Calu3 (cell line): ENCODE results near the gene CLEC16A. TPM values are rescaled to one million over a fixed set of nuclear protein-coding genes. Genes with fewer than 3 reads are reported as not detected.

Experiments
- BruUV-seq: library from RNA; stranded (reverse); fragments of 400-500 nt; replicated peaks from 2 replicates; lab custom pipeline; 2021; lab: Mats Ljungman, UMichigan
- CTCF ChIA-PET: fragments of 300-600 bp; sonication (Branson Sonifier 250); formaldehyde crosslinking; loops from one replicate; lab custom pipeline; 2022; ENCODE audit warnings: antibody characterized with exemption; lab: Charles Lee
- DNase-seq: peaks from one replicate; pipeline ENCODE4 v3.0.0; 2022
- H3K27ac Mint-ChIP-seq: one replicate; pipeline ENCODE4 v1.8.0; 2022; ENCODE audit warnings: mixed read lengths; ENCODE audit not compliant: unreplicated experiment
- H3K27me3 Mint-ChIP-seq: one replicate; pipeline ENCODE4 v1.8.0; 2022; ENCODE audit warnings: mixed read lengths; ENCODE audit not compliant: unreplicated experiment
- H3K36me3 Mint-ChIP-seq: one replicate; pipeline ENCODE4 v1.8.0; 2022; ENCODE audit warnings: mild to moderate bottlenecking, moderate library complexity, mixed read lengths; ENCODE audit not compliant: insufficient read depth, unreplicated experiment
- H3K4me1 Mint-ChIP-seq: one replicate; pipeline ENCODE4 v1.8.0; 2022; ENCODE audit warnings: mild to moderate bottlenecking, low read depth, mixed read lengths; ENCODE audit not compliant: unreplicated experiment
- H3K4me3 Mint-ChIP-seq: one replicate; pipeline ENCODE4 v1.8.0; 2022; ENCODE audit warnings: mild to moderate bottlenecking, low read depth, moderate library complexity, mixed read lengths; ENCODE audit not compliant: unreplicated experiment
- H3K9me3 Mint-ChIP-seq: one replicate; pipeline ENCODE4 v1.8.0; 2022; ENCODE audit warnings: low read depth, mixed read lengths; ENCODE audit not compliant: unreplicated experiment
- intact Hi-C: fragments of 100-400 bp; cut with micrococcal nuclease; formaldehyde crosslinking; loops from one replicate; pipeline ENCODE4 v1.10.0; 2022; ENCODE audit not compliant: unreplicated experiment
- total RNA-seq: library from RNA; stranded (reverse); gene quantifications from 2 replicates; pipeline ENCODE4 v1.2.3, GENCODE V29; 2022
- TF ChIP-seq, protein P1 (sequence below): fragments of 200-600 bp; IDR thresholded peaks from one replicate; pipeline ENCODE4 v1.8.0; 2022; ENCODE audit warnings: antibody characterized with exemption; ENCODE audit not compliant: unreplicated experiment

The CLEC16A gene
- total RNA-seq, 1 experiment from 2014 or later: 33.0 TPM

GRCh38 chr16:10929853-10930754 lies 14.3 kb upstream of the CLEC16A start:
- no TSS peak for BruUV-seq
- Mint-ChIP-seq H3K9me3 (no peaks in the 10 kb centered on the region), H3K4me1 (no peaks in the 10 kb centered on the region), H3K36me3 (peaks cover 45% of the 10 kb centered on the region), H3K4me3 (no peak overlapping the region), H3K27me3 (no peaks in the 10 kb centered on the region), H3K27ac (peak overlapping the region; percentile 31)
- CTCF ChIA-PET: interaction anchor here (0.6 kb wide), 2 partner anchors 16 to 67 kb away, joined by 3 to 6 read pairs; no protein-coding TSS in a partner anchor
- TF ChIP-seq, protein P1, sequence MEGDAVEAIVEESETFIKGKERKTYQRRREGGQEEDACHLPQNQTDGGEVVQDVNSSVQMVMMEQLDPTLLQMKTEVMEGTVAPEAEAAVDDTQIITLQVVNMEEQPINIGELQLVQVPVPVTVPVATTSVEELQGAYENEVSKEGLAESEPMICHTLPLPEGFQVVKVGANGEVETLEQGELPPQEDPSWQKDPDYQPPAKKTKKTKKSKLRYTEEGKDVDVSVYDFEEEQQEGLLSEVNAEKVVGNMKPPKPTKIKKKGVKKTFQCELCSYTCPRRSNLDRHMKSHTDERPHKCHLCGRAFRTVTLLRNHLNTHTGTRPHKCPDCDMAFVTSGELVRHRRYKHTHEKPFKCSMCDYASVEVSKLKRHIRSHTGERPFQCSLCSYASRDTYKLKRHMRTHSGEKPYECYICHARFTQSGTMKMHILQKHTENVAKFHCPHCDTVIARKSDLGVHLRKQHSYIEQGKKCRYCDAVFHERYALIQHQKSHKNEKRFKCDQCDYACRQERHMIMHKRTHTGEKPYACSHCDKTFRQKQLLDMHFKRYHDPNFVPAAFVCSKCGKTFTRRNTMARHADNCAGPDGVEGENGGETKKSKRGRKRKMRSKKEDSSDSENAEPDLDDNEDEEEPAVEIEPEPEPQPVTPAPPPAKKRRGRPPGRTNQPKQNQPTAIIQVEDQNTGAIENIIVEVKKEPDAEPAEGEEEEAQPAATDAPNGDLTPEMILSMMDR: no peak
- intact Hi-C loops: no loop called here
- no peak for DNase-seq

GRCh38 chr16:10930755-10931093 lies 13.6 kb upstream of the CLEC16A start:
- CTCF ChIA-PET: no interaction called here

DNA sequence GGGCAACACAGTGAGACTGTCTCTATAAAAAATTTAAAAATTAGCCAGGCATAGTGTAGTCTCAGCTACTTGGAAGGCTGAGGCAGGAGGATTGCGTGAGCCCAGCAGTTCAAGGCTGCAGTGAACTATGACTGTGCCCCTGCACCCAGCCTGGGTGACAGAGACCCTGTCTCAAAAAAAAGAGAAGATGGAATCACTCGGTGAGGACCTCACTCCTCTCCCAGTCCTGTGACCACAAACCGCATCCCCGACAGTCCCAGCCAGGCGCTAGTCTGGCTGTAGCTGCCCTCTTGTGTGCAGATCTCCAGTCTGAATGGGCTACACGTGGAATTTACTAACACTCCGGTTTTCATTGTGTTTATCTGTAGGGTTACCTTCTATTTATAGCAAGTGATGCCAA lies 13.2 kb upstream of the CLEC16A start:
- no peak for DNase-seq
- Mint-ChIP-seq H3K27me3 (no peaks in the 10 kb centered on the region), H3K4me1 (no peaks in the 10 kb centered on the region), H3K36me3 (peaks cover 46% of the 10 kb centered on the region), H3K9me3 (no peaks in the 10 kb centered on the region), H3K4me3 (no peak overlapping the region), H3K27ac (no peak overlapping the region)
- intact Hi-C loops: no loop called here
- BruUV-seq: no TSS peak
- CTCF ChIA-PET: no interaction called here
- TF ChIP-seq, protein P1: no peak

More at GRCh38 chr16:10930755-10931093, 13.6 kb upstream of the CLEC16A start:
- Mint-ChIP-seq H3K4me3 (no peak overlapping the region), H3K4me1 (no peaks in the 10 kb centered on the region), H3K36me3 (peaks cover 45% of the 10 kb centered on the region), H3K9me3 (no peaks in the 10 kb centered on the region), H3K27ac (no peak overlapping the region), H3K27me3 (no peaks in the 10 kb centered on the region)
- TF ChIP-seq, protein P1: no peak
- intact Hi-C loops: no loop called here
- BruUV-seq: no TSS peak
- no peak for DNase-seq

DNA sequence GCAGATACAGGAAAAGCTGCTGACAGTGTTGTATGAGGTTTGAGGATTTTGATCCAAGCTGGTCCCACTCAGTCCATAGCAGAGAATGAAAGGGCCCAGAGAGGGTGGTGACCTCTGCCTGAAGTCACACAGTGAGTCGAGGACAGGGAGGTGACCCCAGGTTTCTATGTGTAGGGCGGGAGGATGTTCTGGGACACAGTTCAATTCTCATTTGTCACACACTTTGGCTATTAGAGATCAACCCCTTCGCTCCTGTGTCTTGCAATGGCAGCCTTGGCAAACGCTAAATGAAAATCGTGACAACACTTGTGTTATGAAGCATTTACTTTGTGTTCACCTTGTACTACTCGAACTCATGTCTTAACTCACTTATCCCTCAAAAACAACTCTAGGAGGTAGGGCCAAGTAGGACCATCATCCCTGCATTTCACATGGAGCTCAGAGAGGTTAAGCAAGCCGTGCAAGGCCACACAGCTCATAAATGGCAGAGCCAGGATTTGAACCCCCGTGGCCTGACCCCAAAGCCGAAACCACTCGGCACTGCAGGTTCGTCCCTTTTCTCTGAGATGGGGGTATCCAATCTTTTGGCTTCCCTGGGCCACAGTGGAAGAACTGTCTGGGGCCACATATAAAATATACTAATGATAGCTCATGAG lies 12.3 kb upstream of the CLEC16A start:
- Mint-ChIP-seq H3K9me3 (no peaks in the 10 kb centered on the region), H3K4me3 (no peak overlapping the region), H3K27ac (no peak overlapping the region), H3K36me3 (peaks cover 46% of the 10 kb centered on the region), H3K27me3 (no peaks in the 10 kb centered on the region), H3K4me1 (no peaks in the 10 kb centered on the region)
- BruUV-seq: no TSS peak
- no peak for DNase-seq
- CTCF ChIA-PET: interaction anchor here (0.5 to 1.2 kb wide), 3 partner anchors 10 to 886 kb away, joined by 3 to 9 read pairs (median 5); partner anchors contain the start of gene DEXI
- TF ChIP-seq, protein P1: no peak
- intact Hi-C loops: no loop called here
